GM06990 (cell line): Measurements from ENCODE around the gene LITAF.
A peak's percentile ranks its signal among the peaks of the same experiment; 100 is the strongest.

Experiments
- DNase-seq: peaks from one replicate; pipeline ENCODE4 v3.0.0-alpha.2; 2011; ENCODE audit not compliant: insufficient read length; ENCODE audit errors: extremely low read depth
- H3K27me3 ChIP-seq: replicated peaks from 2 replicates; pipeline ENCODE4 v1.6.0; 2011; ENCODE audit warnings: low read length; ENCODE audit not compliant: control insufficient read depth, insufficient read depth
- H3K36me3 ChIP-seq: 2 replicates; pipeline ENCODE4 v1.5.1; 2011; ENCODE audit warnings: low read length; ENCODE audit not compliant: control insufficient read depth, insufficient read depth
- H3K4me3 ChIP-seq: replicated peaks from 2 replicates; pipeline ENCODE4 v1.5.1; 2011; ENCODE audit warnings: low read depth, mild to moderate bottlenecking, control low read depth, low read length
- TF ChIP-seq, protein P1 (sequence below): IDR thresholded peaks from 2 replicates; pipeline ENCODE4 v1.5.1; 2011; ENCODE audit warnings: low read length, control low read depth, mild to moderate bottlenecking, inconsistent platforms; ENCODE audit not compliant: insufficient read depth, poor library complexity, severe bottlenecking

Gene LITAF

DNA sequence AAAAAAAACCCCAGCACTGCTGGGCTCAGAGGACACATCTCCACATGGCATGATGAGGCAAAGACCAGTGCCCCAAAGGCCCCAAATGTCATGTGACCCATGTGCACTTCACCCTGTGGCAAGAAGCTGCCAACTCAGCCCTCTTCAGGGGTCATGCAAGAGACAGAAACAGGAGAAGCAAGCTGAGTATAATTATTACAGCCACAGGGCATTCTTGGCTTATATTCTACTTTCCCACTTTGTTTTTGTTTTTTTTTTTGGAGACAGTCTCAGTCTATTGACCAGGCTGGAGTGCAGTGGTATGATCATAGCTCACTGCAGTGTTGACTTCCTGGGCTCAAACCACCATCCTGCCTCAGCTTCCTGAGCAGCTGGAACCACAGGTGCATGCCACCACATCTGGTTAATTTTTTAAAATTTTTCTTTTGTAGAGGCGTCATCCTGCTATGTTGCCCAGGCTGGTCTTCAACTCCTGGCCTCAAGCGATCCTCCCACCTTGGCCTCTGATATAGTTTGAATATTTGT, 32.7 kb upstream of the LITAF start:
- no peak overlapping the region for H3K4me3 ChIP-seq

DNA sequence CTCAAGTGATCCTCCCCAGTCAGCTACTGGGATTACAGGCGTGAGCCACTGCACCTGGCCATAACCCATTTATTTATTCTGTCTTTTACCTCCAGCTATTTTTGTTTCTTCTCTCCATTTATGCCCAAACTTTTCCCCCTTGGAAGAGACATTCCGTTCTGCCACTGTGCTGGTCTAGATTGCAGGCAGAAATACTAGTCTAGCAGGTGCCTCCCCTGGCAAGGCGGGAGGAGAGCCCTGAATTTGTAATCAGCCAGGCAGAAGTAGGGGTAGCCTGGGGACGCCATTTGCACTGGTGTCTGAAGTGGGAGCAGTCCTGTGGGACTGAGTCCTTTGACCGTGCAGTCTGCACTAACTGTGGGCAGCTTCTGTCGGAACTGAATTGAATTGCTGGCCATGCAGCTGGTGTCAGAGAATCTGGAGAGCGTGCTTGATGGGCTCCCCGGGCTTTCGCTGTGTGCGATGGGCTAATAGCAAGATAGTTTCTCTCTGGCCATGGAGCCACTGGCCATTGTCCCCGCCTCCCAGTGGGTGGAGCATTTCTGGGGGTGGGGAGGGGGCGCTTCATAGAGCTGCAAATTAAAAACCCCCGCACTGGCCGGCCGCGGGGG, 31.5 kb upstream of the LITAF start:
- Histone ChIP-seq H3K27me3 (no peaks in the 10 kb centered on the region), H3K36me3 (no peaks in the 10 kb centered on the region), H3K4me3 (no peak overlapping the region)
- no peak for DNase-seq
- TF ChIP-seq, protein P1, sequence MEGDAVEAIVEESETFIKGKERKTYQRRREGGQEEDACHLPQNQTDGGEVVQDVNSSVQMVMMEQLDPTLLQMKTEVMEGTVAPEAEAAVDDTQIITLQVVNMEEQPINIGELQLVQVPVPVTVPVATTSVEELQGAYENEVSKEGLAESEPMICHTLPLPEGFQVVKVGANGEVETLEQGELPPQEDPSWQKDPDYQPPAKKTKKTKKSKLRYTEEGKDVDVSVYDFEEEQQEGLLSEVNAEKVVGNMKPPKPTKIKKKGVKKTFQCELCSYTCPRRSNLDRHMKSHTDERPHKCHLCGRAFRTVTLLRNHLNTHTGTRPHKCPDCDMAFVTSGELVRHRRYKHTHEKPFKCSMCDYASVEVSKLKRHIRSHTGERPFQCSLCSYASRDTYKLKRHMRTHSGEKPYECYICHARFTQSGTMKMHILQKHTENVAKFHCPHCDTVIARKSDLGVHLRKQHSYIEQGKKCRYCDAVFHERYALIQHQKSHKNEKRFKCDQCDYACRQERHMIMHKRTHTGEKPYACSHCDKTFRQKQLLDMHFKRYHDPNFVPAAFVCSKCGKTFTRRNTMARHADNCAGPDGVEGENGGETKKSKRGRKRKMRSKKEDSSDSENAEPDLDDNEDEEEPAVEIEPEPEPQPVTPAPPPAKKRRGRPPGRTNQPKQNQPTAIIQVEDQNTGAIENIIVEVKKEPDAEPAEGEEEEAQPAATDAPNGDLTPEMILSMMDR, result no peak

More for the DNA sequence above, 32.7 kb upstream of the LITAF start:
- H3K36me3 ChIP-seq, result no peaks in the 10 kb centered on the region
- no peaks in the 10 kb centered on the region for H3K27me3 ChIP-seq
- TF ChIP-seq, protein P1, result no peak
- peak; percentile 52 for DNase-seq

DNA sequence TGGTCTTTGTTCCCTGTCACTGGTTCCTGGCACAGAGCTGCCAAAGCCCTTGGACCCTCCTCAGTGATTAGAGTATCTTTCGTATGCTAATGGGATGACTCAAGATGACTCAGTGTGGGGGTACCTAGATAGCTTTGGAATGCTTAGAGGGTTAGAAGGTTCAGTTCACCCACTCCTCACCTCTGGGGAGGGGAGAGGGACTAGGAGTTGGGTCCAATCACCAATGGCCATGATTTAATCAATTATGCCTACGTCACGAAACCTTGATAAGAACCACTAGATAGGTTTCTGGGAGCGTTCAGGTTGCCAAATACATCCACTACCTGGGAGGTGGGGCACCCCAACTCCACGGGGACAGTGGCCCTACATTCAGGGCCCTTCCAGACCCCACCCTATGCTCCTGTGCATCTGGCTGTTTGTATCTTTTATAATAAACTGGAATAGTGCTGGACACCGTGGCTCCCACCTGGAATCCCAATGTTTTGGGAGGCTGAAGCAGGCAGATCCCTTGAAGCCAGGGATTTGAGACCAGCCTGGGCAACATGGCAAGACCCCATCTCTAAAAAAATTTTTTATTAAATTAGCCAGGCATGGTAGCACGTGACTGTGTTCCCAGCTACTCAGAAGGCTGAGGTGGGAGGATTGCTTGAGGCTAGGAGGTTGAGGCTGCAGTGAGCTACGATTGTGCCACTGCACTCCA, 29.2 kb upstream of the LITAF start:
- TF ChIP-seq, protein P1, result no peak
- no peak for DNase-seq
- no peaks in the 10 kb centered on the region for H3K36me3 ChIP-seq
- H3K4me3 ChIP-seq, result no peak overlapping the region
- no peaks in the 10 kb centered on the region for H3K27me3 ChIP-seq

DNA sequence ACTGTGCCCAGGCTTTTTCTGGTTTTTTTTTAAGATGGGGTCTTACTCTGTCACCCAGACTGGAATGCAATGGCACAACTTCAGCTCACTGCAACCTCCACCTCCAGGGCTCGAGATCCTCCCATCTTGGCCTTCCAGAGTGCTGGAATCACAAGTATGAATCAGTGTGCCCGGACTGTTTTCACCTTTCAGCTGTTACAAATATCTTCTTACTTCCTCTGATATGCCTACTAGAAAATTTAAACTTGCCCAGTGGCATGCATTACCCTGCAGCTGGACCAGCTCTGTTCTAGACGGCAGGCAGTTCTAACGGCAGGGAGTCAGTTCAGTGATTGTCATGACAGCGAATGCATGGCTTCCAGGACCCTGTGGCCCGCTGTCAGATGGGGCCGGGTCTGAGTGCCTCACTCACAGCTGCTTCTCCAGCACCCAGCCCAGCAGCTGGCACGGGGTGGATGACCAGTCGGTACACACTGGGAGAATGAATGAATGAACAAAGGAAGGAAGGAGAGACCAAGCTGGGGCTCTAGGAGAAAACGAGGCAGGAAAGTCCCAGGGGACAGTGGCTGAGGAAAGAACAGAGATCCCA, 28.0 kb upstream of the LITAF start:
- Histone ChIP-seq H3K36me3 (no peaks in the 10 kb centered on the region), H3K4me3 (no peak overlapping the region), H3K27me3 (no peaks in the 10 kb centered on the region)
- DNase-seq, result no peak
- TF ChIP-seq, protein P1, result no peak

DNA sequence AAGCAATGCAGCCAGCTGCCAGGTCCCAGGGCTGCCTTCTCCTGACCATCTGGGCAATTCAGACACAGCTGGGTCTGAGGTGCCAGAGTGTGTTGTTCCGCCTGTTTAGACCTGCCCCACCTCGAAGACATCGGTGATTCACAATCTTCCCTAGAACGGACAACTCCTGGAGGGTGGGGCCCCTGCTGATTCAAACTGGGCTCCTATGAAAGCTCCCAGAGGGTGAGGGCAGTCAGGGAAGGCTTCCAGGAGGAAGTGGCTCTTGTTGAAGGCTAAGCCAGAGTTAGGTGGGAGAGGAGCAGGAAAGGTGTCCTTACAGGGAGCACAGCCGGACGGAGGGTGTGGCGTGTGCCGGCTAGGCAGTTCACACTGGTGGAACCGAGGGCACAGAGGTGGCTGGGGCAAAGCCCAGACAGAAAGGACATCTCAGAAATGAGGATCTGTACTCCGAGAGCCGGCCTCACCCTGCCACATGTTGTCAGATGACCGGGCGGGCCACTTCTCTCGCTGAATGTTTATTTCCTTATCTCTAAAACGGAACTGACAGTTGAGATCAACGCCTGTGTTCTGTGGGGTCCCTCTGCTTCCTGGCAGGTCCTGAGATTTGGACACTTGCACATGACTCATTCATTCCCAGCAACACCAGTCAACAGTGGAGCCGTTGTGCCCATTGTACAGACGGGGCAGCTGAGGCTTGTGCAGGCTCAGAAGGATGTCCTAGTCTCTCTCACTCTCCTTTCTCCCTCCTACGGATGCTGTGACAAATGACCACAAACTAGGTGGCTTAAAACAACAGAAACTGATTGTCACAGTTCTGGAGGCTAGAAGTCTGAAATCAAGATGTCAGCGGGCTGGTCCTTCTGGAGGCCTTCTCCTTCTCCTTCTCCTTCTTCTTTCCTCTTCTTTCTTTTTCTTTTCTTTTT, 26.9 kb upstream of the LITAF start:
- no peaks in the 10 kb centered on the region for H3K36me3 ChIP-seq
- TF ChIP-seq, protein P1, result no peak
- H3K4me3 ChIP-seq, result no peak overlapping the region
- H3K27me3 ChIP-seq, result no peaks in the 10 kb centered on the region
- DNase-seq, result peak; percentile 68
